HepG2 (cell line): ENCODE measurements around the gene EPB41L4A. TPM values are rescaled to one million over a fixed set of nuclear protein-coding genes. Genes with fewer than 3 reads are reported as not detected.

Source experiments
- ARHGAP35 ChIP-seq: sonication (generic); formaldehyde crosslinking; IDR thresholded peaks from 2 replicates; pipeline ENCODE4 v1.9.0; 2022; ENCODE audit warnings: mild to moderate bottlenecking, inconsistent platforms, moderate library complexity, missing genetic modification reagents, borderline replicate concordance
- DMTF1 ChIP-seq: sonication (generic); formaldehyde crosslinking; IDR thresholded peaks from 2 replicates; pipeline ENCODE4 v1.4.0; 2020; ENCODE audit warnings: mild to moderate bottlenecking, missing genetic modification reagents
- FOXA3 ChIP-seq: IDR thresholded peaks from 2 replicates; pipeline ENCODE4 v1.6.1; 2016; ENCODE audit warnings: missing genetic modification reagents, missing compliant biosample characterization
- FOXJ3 ChIP-seq: sonication (generic); formaldehyde crosslinking; IDR thresholded peaks from 2 replicates; pipeline ENCODE4 v1.4.0; 2020; ENCODE audit warnings: missing genetic modification reagents, mild to moderate bottlenecking, borderline replicate concordance
- FOXO1 ChIP-seq: sonication (generic); formaldehyde crosslinking; IDR thresholded peaks from 2 replicates; pipeline ENCODE4 v1.4.0; 2020; ENCODE audit warnings: missing genetic modification reagents
- GRHL1 ChIP-seq: sonication (generic); formaldehyde crosslinking; conservative IDR thresholded peaks from 2 replicates; pipeline ENCODE4 v1.8.0; 2022; ENCODE audit warnings: missing genetic modification reagents
- HDAC2 ChIP-seq: sonication (generic); formaldehyde crosslinking; IDR thresholded peaks from 2 replicates; pipeline ENCODE4 v1.4.0; 2020; ENCODE audit warnings: missing genetic modification reagents
- KDM5A ChIP-seq: fragments of 200-600 bp; sonication (generic); IDR thresholded peaks from 2 replicates; pipeline ENCODE4 v1.7.0; 2018; ENCODE audit warnings: antibody characterized with exemption, mild to moderate bottlenecking, low read length, borderline replicate concordance
- NFE2L2 ChIP-seq: fragments of 150-350 bp; IDR thresholded peaks from 2 replicates; pipeline ENCODE4 v1.6.1; 2014; ENCODE audit warnings: low read length
- PHF8 ChIP-seq: sonication (generic); formaldehyde crosslinking; IDR thresholded peaks from 2 replicates; pipeline ENCODE4 v1.5.0; 2020; ENCODE audit warnings: missing genetic modification reagents
- REPIN1 ChIP-seq: sonication (generic); formaldehyde crosslinking; IDR thresholded peaks from 2 replicates; pipeline ENCODE4 v1.8.0; 2022; ENCODE audit warnings: missing genetic modification reagents, low read depth, mild to moderate bottlenecking, borderline replicate concordance
- YEATS4 ChIP-seq: sonication (generic); formaldehyde crosslinking; IDR thresholded peaks from 2 replicates; pipeline ENCODE4 v1.4.0; 2020; ENCODE audit warnings: missing genetic modification reagents, borderline replicate concordance
- YY1 ChIP-seq: IDR thresholded peaks from 2 replicates; pipeline ENCODE4 v1.6.1; 2011; ENCODE audit warnings: low read length, low read depth, moderate library complexity, mild to moderate bottlenecking; ENCODE audit not compliant: insufficient read depth, insufficient replicate concordance
- ZFP1 ChIP-seq: IDR thresholded peaks from 2 replicates; pipeline ENCODE4 v1.6.1; 2016
- ZMYM4 ChIP-seq: sonication (generic); formaldehyde crosslinking; IDR thresholded peaks from 2 replicates; pipeline ENCODE4 v1.8.1; 2023; ENCODE audit warnings: mild to moderate bottlenecking, missing genetic modification reagents
- ZNF143 ChIP-seq: sonication (generic); formaldehyde crosslinking; IDR thresholded peaks from 2 replicates; pipeline ENCODE4 v1.4.0; 2020; ENCODE audit warnings: missing genetic modification reagents
- ZNF207 ChIP-seq: fragments of 450-650 bp; IDR thresholded peaks from 2 replicates; pipeline ENCODE4 v1.6.1; 2016; ENCODE audit warnings: antibody characterized with exemption, borderline replicate concordance
- ZNF446 ChIP-seq: sonication (generic); formaldehyde crosslinking; IDR thresholded peaks from 2 replicates; pipeline ENCODE4 v1.5.0; 2020; ENCODE audit warnings: mild to moderate bottlenecking, missing genetic modification reagents
- ZSCAN5A ChIP-seq: sonication (generic); formaldehyde crosslinking; IDR thresholded peaks from 2 replicates; pipeline ENCODE4 v1.8.0; 2022; ENCODE audit warnings: mild to moderate bottlenecking, missing genetic modification reagents, borderline replicate concordance
- polyA plus RNA-seq, 8 experiments: library from polyadenylated mRNA; depleted of rRNA in 3 of 8; stranded (reverse) in 7 of 8; unstranded in 1 of 8; fragments of >200 nt; fragmentation: Illumina TruSeq in 4 of 8; extraction: Trizol in 4 of 8; gene quantifications; 2 replicates each; pipeline versions ENCODE4 v1.2.1 to v1.2.3, GENCODE V29; 2011 to 2016; ENCODE audit warnings: low read depth in 4 of 8, missing spikeins in 1 of 8, mixed read lengths in 1 of 8; ENCODE audit not compliant: insufficient read depth in 1 of 8
- total RNA-seq, 5 experiments: library from RNA; depleted of rRNA; stranded (reverse); fragments of >200 nt; fragmentation: Illumina TruSeq; extraction: Trizol; gene quantifications; 2 replicates each; pipeline ENCODE4 v1.2.3, GENCODE V29; 2016; ENCODE audit warnings: low read depth in 1 of 5
- TF ChIP-seq, protein P1 (sequence below): sonication (generic); formaldehyde crosslinking; IDR thresholded peaks from 2 replicates; pipeline ENCODE4 v1.9.0; 2021; ENCODE audit warnings: missing genetic modification reagents, borderline replicate concordance
- TF ChIP-seq, protein P2 (sequence below): IDR thresholded peaks from 2 replicates; pipeline ENCODE4 v1.6.1; 2016; ENCODE audit warnings: mild to moderate bottlenecking, missing biosample characterization, missing genetic modification reagents

Gene EPB41L4A
- total and polyA plus RNA-seq, 2 of the 13 experiments (the other 11 are each of a cell fraction or from before 2014, with no cell fraction given), result 0.07 TPM; not detected in 1

DNA sequence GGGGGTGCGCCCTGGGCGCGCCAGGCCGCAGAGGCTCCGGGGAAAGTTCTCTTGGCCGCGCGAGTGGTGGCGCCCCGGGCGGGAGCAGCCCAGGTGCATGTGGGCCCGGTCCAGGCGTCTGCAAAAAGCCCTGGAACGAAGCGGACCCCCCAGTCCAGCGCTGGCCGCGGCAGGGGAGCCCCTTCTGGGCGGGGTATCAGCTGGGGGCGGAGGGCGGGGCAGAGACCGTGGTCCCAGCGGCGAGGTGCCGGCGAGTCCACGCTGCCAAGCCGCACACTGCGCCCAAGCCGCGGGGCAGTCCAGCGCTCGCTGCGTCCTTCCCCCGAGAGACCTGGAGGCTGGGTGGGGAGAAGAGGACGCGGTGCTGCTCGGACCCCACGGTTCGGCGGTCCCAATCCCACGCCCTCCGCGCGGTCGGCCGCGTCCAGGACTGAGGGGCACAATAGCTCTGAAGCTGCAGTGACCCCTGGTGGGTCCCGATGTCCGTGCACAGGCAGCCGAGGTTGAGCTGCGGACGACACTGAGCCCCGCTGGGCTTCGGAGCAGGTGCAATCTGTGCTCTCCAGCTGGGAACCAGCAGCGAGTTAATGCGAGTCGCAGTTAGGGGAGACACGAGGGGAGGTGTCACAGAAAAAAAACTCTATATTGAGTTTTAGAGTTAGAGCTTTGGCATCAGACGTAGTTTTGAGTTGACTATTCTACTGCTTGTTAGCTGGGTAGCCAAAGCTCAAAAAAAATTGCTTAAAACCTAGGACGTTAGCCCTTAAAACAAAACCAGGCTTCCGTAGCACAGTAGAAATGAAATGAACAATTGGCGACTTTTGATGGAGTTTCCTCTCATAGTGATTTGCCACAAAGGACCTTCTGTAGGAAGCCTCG, 1.1 kb upstream of the EPB41L4A start (continued):
- TF ChIP-seq FOXJ3 (CRISPR knock-in tag) (0 out of 2 replicates have a peak, but pooled peaks have one; percentile 26), ZNF207 (no peak), ZFP1 (no peak), FOXA3 (no peak), ZNF143 (0 out of 2 replicates have a peak, but pooled peaks have one; percentile 18), PHF8 (CRISPR knock-in tag) (peak; percentile 24; the same call in 1 of the 2 replicates), ARHGAP35 (no peak), ZSCAN5A (CRISPR knock-in tag) (no peak), YEATS4 (CRISPR knock-in tag) (0 out of 2 replicates have a peak, but pooled peaks have one; percentile 41), KDM5A (no peak), DMTF1 (no peak), FOXO1 (CRISPR knock-in tag) (0 out of 2 replicates have a peak, but pooled peaks have one; percentile 10), HDAC2 (peak; percentile 23; the same call in 1 of the 2 replicates), GRHL1 (CRISPR knock-in tag) (no peak), REPIN1 (CRISPR knock-in tag) (no peak), NFE2L2 (no peak), YY1 (no peak), ZMYM4 (peak; percentile 28; the same call in 1 of the 2 replicates), ZNF446 (CRISPR knock-in tag) (no peak)
- TF ChIP-seq, protein P1, sequence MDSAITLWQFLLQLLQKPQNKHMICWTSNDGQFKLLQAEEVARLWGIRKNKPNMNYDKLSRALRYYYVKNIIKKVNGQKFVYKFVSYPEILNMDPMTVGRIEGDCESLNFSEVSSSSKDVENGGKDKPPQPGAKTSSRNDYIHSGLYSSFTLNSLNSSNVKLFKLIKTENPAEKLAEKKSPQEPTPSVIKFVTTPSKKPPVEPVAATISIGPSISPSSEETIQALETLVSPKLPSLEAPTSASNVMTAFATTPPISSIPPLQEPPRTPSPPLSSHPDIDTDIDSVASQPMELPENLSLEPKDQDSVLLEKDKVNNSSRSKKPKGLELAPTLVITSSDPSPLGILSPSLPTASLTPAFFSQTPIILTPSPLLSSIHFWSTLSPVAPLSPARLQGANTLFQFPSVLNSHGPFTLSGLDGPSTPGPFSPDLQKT, result no peak
- TF ChIP-seq, protein P2, sequence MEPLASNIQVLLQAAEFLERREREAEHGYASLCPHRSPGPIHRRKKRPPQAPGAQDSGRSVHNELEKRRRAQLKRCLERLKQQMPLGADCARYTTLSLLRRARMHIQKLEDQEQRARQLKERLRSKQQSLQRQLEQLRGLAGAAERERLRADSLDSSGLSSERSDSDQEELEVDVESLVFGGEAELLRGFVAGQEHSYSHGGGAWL, result peak; percentile 66; the same call in 1 of the 2 replicates
